ENCODE data around the gene CAPN12. TPM values are rescaled to one million over a fixed set of nuclear protein-coding genes. Genes with fewer than 3 reads are reported as not detected.

Gene CAPN12
- total and polyA plus RNA-seq, 2 of the 8 experiments (the other 6 are each of a cell fraction or from before 2014, with no cell fraction given) = 8.8 to 20.0 TPM

DNA sequence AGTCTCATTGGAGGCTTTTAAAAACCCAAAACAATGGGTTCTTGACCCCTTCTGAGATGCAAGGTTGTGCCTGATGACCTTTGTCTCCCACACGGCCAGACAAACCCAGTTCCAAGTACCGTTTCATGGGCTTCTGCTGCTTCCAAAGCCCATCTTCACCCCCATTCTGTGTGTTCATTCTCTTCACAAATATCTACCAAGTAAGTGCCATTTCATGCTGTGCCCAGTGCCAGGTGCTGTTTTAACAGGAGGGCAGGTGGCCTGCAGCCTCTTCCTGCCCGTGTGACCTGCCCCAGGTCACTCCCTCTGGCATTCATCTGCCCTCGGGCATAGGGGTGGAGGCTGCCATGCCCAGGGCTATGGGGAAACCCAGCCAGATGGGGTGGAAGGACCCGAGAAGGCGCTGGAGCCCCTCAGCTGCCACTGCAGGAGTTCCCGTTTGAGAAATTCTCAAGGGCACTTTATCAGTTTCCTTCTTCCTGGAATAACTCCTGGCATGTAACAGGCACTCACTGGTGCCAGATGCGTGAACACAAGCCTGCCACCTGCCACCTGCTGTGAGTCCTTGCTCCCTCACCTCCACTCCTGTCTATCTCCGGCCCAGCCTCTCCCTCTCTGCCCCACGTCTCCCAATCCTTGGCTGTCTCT, 12.5 kb downstream of the CAPN12 start:
- Histone ChIP-seq H3K23ac (ENCODE audit: insufficient read length) (no peak overlapping the region), H3K18ac (ENCODE audit: extremely low read depth, low read length) (no peak overlapping the region), H3K36me3 (ENCODE audit: control insufficient read depth in 2 of 4, insufficient read depth in 4 of 4, low read length in 3 of 4) (peaks cover 11 to 37% (median 23%) of the 10 kb centered on the region in 4 experiments; a peak in 7 of 8 replicates), H3K9ac (replicated peaks in 1 of 4; ENCODE audit: extremely low read depth in 1 of 4, low read depth in 3 of 4, low read length in 3 of 4) (no peak overlapping the region), H2BK15ac (ENCODE audit: low read length) (no peak overlapping the region), H3K27me3 (replicated peaks in 1 of 4; ENCODE audit: control insufficient read depth in 3 of 4, extremely low read depth in 1 of 4, insufficient read depth in 3 of 4, low read length in 3 of 4) (peaks cover 0 to 2% (median 0%) of the 10 kb centered on the region in 4 experiments; a peak in 3 of 7 replicates), H4K20me1 (replicated peaks in 1 of 2; ENCODE audit: control insufficient read depth in 1 of 2, insufficient read depth in 2 of 2, low read length in 2 of 2) (peaks cover 10 to 12% of the 10 kb centered on the region in 2 experiments), H2BK12ac (ENCODE audit: low read depth, low read length) (no peak overlapping the region), H3K4me2 (ENCODE audit: insufficient read depth in 1 of 2, low read depth in 2 of 2, low read length in 2 of 2) (no peak overlapping the region), H3K14ac (ENCODE audit: insufficient read length) (no peak overlapping the region), H2AFZ (ENCODE audit: low read length) (no peak overlapping the region), H3K79me2 (ENCODE audit: control insufficient read depth in 1 of 2, insufficient read depth in 2 of 2, low read length in 2 of 2) (no peaks in the 10 kb centered on the region), H4K91ac (replicated peaks; ENCODE audit: insufficient read length, low read length) (no peak overlapping the region), H3K79me1 (ENCODE audit: low read depth, low read length) (peaks cover 2% of the 10 kb centered on the region), H2BK5ac (ENCODE audit: low read depth, low read length) (no peak overlapping the region), H4K5ac (ENCODE audit: insufficient read length, low read depth, low read length) (no peak overlapping the region), H4K8ac (ENCODE audit: extremely low read depth, insufficient read depth, low read length) (peak overlapping the region; percentile 42; the same call in 1 of the 2 replicates), H3K56ac (replicated peaks; ENCODE audit: insufficient read length, low read depth, low read length) (no peak overlapping the region), H3K4ac (replicated peaks; ENCODE audit: insufficient read length, low read depth, low read length) (no peak overlapping the region), H3K4me3 (ENCODE audit: extremely low read depth in 1 of 4, insufficient read depth in 2 of 4, low read depth in 3 of 4, low read length in 4 of 4) (no peak overlapping the region), H3K27ac (ENCODE audit: low read depth, low read length) (no peak overlapping the region), H3K9me3 (ENCODE audit: insufficient read depth in 2 of 2, low read depth in 1 of 2, low read length in 1 of 2) (no peaks in the 10 kb centered on the region), H2BK20ac (ENCODE audit: low read length) (no peak overlapping the region), H2AK5ac (ENCODE audit: low read depth, low read length) (no peak overlapping the region), H3K23me2 (ENCODE audit: low read depth, low read length) (peaks cover 8% of the 10 kb centered on the region; the same call in 1 of the 2 replicates), H3K4me1 (replicated peaks in 1 of 4; ENCODE audit: control insufficient read depth in 3 of 4, insufficient read depth in 4 of 4, low read length in 3 of 4) (peaks cover 0 to 13% (median 8%) of the 10 kb centered on the region in 4 experiments; a peak in 6 of 7 replicates), H2BK120ac (replicated peaks; ENCODE audit: low read depth, low read length) (no peak overlapping the region)
- 92% methylated on average over 10 of the region's 10 CpGs; no CpG with 5 or more reads in 1 of the 2 experiments for WGBS, 2 experiments (ENCODE audit: extremely low coverage in 1 of 2, insufficient coverage in 1 of 2, insufficient read length in 1 of 2, insufficient replicate concordance in 2 of 2, low coverage in 1 of 2, low lambda C conversion rate in 2 of 2, missing lambda C conversion rate in 1 of 2)
- POLR2A ChIA-PET (ENCODE audit: partially characterized antibody) = interaction anchor here (0.6 to 1.4 kb wide), 6 partner anchors 53 to 336 kb away, joined by 3 to 4 read pairs (median 3); partner anchors contain the start of gene LGALS4
- CTCF ChIA-PET (ENCODE audit: partially characterized antibody) = no interaction called here
- DNase-seq (ENCODE audit: low read depth in 1 of 2, low spot score in 2 of 2) (no peak), FAIRE-seq (no peak)
- TF ChIP-seq SIN3A (conservative IDR thresholded peaks at IDR 0.05 in 1 of 2, IDR thresholded peaks at IDR 0.05 in 1 of 2; ENCODE audit: low read depth in 1 of 2, low read length in 2 of 2) (no peak), POLR2A (IDR thresholded peaks at IDR 0.05; ENCODE audit: control extremely low read depth in 1 of 2, low read depth in 2 of 2, low read length in 2 of 2) (peak in 1 of 2 experiments; percentile 21; a peak in 1 of 3 replicates), TCF12 (IDR thresholded peaks at IDR 0.05; ENCODE audit: low read depth, low read length) (no peak), POLR2AphosphoS5 (IDR thresholded peaks at IDR 0.05; ENCODE audit: low read depth, low read length) (peak; percentile 48; the same call in 1 of the 2 replicates)
- TF ChIP-seq, protein P1, sequence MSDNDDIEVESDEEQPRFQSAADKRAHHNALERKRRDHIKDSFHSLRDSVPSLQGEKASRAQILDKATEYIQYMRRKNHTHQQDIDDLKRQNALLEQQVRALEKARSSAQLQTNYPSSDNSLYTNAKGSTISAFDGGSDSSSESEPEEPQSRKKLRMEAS (IDR thresholded peaks at IDR 0.05) = no peak
